Neural progenitor cell (in vitro differentiated cells): ENCODE measurements around the gene BRD1. TPM values are rescaled to one million over a fixed set of nuclear protein-coding genes. Genes with fewer than 3 reads are reported as not detected.

Source experiments
- DNase-seq: peaks from one replicate; pipeline ENCODE4 v3.0.0-alpha.2; 2016; ENCODE audit warnings: low spot score
- H2AFZ ChIP-seq: fragments of 200-600 bp; sonication (generic); replicated peaks from 2 replicates; pipeline ENCODE4 v1.6.1; 2016; ENCODE audit warnings: antibody characterized with exemption
- H3F3A ChIP-seq: fragments of 200-600 bp; sonication (generic); 2 replicates; pipeline ENCODE4 v1.6.1; 2016; ENCODE audit warnings: antibody characterized with exemption, low read depth
- H3K27ac ChIP-seq: fragments of 200-600 bp; sonication (generic); 2 replicates; pipeline ENCODE4 v1.5.1; 2016; ENCODE audit warnings: mild to moderate bottlenecking
- H3K27me3 ChIP-seq: fragments of 200-600 bp; sonication (generic); 2 replicates; pipeline ENCODE4 v1.6.1; 2016; ENCODE audit warnings: mild to moderate bottlenecking, moderate library complexity
- H3K36me3 ChIP-seq: fragments of 200-600 bp; sonication (generic); 2 replicates; pipeline ENCODE4 v1.5.1; 2016
- H3K4me1 ChIP-seq: fragments of 200-600 bp; sonication (generic); 2 replicates; pipeline ENCODE4 v1.6.1; 2016; ENCODE audit warnings: mixed run types
- H3K4me2 ChIP-seq: fragments of 200-600 bp; sonication (generic); 2 replicates; pipeline ENCODE4 v1.6.1; 2016
- H3K4me3 ChIP-seq: fragments of 200-600 bp; sonication (generic); 2 replicates; pipeline ENCODE4 v1.5.1; 2016
- H3K79me2 ChIP-seq: fragments of 200-600 bp; sonication (generic); 2 replicates; pipeline ENCODE4 v1.6.1; 2016; ENCODE audit warnings: low read depth
- H3K9ac ChIP-seq: fragments of 200-600 bp; sonication (generic); 2 replicates; pipeline ENCODE4 v1.6.1; 2016
- H3K9me3 ChIP-seq: fragments of 200-600 bp; sonication (generic); 2 replicates; pipeline ENCODE4 v1.5.1; 2016; ENCODE audit warnings: low read depth
- H4K20me1 ChIP-seq: fragments of 200-600 bp; sonication (generic); 2 replicates; pipeline ENCODE4 v1.6.1; 2016; ENCODE audit warnings: low read depth
- H3K27ac Mint-ChIP-seq: 3 replicates; pipeline ENCODE4 v1.8.0; 2021; ENCODE audit warnings: mixed read lengths
- H3K27me3 Mint-ChIP-seq: 2 replicates; pipeline ENCODE4 v1.8.0; 2022; ENCODE audit warnings: low read depth, mild to moderate bottlenecking, inconsistent platforms, moderate library complexity, mixed read lengths; ENCODE audit not compliant: insufficient read depth
- H3K36me3 Mint-ChIP-seq: 3 replicates; pipeline ENCODE4 v1.8.0; 2021; ENCODE audit warnings: mixed read lengths
- H3K4me1 Mint-ChIP-seq: 3 replicates; pipeline ENCODE4 v1.8.0; 2021; ENCODE audit warnings: mixed read lengths
- H3K4me3 Mint-ChIP-seq: 3 replicates; pipeline ENCODE4 v1.8.0; 2021; ENCODE audit warnings: mild to moderate bottlenecking, moderate library complexity, mixed read lengths
- H3K9me3 Mint-ChIP-seq: 3 replicates; pipeline ENCODE4 v1.8.0; 2020; ENCODE audit warnings: mixed read lengths
- CTCF ChIP-seq: fragments of 200-600 bp; sonication (generic); IDR thresholded peaks from 2 replicates; pipeline ENCODE4 v1.5.1; 2017; ENCODE audit warnings: antibody characterized with exemption, mild to moderate bottlenecking
- EZH2 ChIP-seq: fragments of 200-600 bp; sonication (generic); IDR thresholded peaks from 2 replicates; pipeline ENCODE4 v1.6.1; 2017; ENCODE audit warnings: antibody characterized with exemption, mild to moderate bottlenecking, moderate library complexity
- EZH2phosphoT487 ChIP-seq: fragments of 200-600 bp; sonication (generic); IDR thresholded peaks from 2 replicates; pipeline ENCODE4 v1.6.1; 2017; ENCODE audit warnings: antibody characterized with exemption
- total RNA-seq: library from RNA; depleted of rRNA; stranded (reverse); fragments of >200 nt; gene quantifications from 2 replicates; pipeline ENCODE4 v1.2.3, GENCODE V29; 2015; ENCODE audit warnings: low replicate concordance

BRD1 gene
- total RNA-seq, 1 donor from 2014 or later: 31.2 TPM

- Histone ChIP-seq H3K4me2 (no peak overlapping the region), H3K4me1 (no peaks in the 10 kb centered on the region), H3K27me3 (no peaks in the 10 kb centered on the region), H3F3A (no peaks in the 10 kb centered on the region), H3K36me3 (no peaks in the 10 kb centered on the region), H4K20me1 (peaks cover 98% of the 10 kb centered on the region), H2AFZ (no peak overlapping the region), H3K9me3 (no peaks in the 10 kb centered on the region), H3K9ac (no peak overlapping the region), H3K4me3 (no peak overlapping the region), H3K27ac (no peak overlapping the region), H3K79me2 (peaks cover 99% of the 10 kb centered on the region)
- TF ChIP-seq CTCF (no peak), EZH2phosphoT487 (no peak), EZH2 (no peak)
- H3K4me1 Mint-ChIP-seq: peaks cover 7% of the 10 kb centered on the region
- peaks cover 25% of the 10 kb centered on the region for H3K36me3 Mint-ChIP-seq
- no peak for DNase-seq
- H3K4me3 Mint-ChIP-seq: no peak overlapping the region
- no peak overlapping the region for H3K27ac Mint-ChIP-seq
- H3K9me3 Mint-ChIP-seq: no peaks in the 10 kb centered on the region
- H3K27me3 Mint-ChIP-seq: peaks cover 2% of the 10 kb centered on the region
Measured at GRCh38 chr22:49787861-49788260, 39.8 kb downstream of the BRD1 start.

DNA sequence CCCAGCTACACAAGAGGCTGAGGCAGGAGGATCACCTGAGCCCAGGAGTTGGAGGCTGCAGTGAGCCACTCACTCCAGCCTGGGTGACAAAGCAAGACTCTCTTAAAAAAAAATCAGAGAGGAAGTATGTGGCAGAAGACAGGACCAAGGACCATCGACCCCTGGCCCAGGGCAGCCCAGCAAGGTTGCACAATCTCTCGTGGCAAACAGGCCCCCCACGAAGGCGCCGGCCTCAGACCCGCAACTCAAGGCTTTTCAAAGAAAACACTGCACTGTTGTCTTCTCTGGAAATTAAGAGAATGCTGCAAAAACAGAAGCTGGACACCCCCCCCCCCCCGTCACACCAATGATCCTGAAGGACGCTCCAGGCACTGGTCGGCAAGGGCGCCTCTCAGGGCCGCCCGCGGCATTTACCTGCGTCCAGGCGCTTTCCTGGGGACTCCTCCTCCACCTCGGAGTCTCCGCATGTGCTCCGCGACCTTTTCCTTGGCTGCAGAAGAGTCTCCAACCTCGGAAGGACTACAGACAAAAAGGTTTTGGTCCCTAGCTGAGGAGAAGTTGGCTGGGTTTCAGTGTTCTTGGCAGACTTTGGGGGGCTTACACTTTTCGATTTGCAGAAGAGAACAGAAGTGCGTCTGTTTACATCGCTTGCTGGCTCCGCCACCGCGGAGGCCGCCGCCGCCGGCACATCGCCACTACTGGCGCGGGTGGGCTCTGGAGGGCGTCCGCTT, 40.5 kb downstream of the BRD1 start:
- Histone ChIP-seq H3K36me3 (no peaks in the 10 kb centered on the region), H3K4me1 (no peaks in the 10 kb centered on the region), H2AFZ (no peak overlapping the region), H3F3A (no peaks in the 10 kb centered on the region), H3K27me3 (no peaks in the 10 kb centered on the region), H3K9me3 (no peaks in the 10 kb centered on the region), H3K79me2 (peaks cover 97% of the 10 kb centered on the region), H4K20me1 (peaks cover 92% of the 10 kb centered on the region), H3K27ac (no peak overlapping the region), H3K4me2 (no peak overlapping the region), H3K4me3 (no peak overlapping the region), H3K9ac (no peak overlapping the region)
- peaks cover 7% of the 10 kb centered on the region for H3K4me1 Mint-ChIP-seq
- H3K36me3 Mint-ChIP-seq: peaks cover 25% of the 10 kb centered on the region
- no peak overlapping the region for H3K4me3 Mint-ChIP-seq
- no peak overlapping the region for H3K27ac Mint-ChIP-seq
- no peaks in the 10 kb centered on the region for H3K9me3 Mint-ChIP-seq
- H3K27me3 Mint-ChIP-seq: peaks cover 2% of the 10 kb centered on the region
- DNase-seq: no peak
- TF ChIP-seq EZH2 (no peak), EZH2phosphoT487 (no peak), CTCF (no peak)

DNA sequence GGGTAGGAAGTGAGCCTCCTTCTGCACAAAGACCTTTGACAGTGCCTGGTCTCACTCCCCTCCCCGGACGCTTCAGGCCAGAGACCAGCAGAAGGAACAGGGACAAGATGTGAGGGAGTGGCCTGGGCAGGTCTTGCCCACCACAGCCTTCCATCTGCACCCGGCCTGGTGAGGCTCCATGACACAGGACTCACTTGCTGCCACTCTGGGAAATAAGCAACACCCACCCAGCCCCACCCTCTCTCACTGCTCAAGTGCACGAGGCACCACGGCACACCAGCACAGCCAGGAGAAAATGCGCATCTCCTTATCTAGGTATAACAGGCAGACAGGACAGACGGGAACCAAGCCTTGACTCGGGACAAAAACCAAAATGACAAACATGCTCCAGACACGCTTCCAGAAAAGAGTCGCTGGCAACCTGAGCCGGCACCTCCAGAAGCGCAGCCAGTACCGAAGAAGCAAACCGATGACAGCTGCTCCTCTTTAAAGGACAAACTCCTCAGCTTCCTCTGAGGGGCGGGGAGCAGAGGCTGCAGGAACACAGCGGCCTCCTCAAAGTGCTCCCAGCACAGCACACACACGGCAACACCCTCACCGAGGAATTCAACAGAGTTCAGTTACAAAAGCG, 41.7 kb downstream of the BRD1 start:
- DNase-seq: no peak
- peaks cover 19% of the 10 kb centered on the region for H3K36me3 Mint-ChIP-seq

More for the DNA sequence above, 41.7 kb downstream of the BRD1 start:
- no peaks in the 10 kb centered on the region for H3K4me1 ChIP-seq
- no peaks in the 10 kb centered on the region for H3F3A ChIP-seq
- H3K27me3 ChIP-seq: no peaks in the 10 kb centered on the region
- no peak overlapping the region for H2AFZ ChIP-seq
- H4K20me1 ChIP-seq: peaks cover 92% of the 10 kb centered on the region
- Mint-ChIP-seq H3K27me3 (no peaks in the 10 kb centered on the region), H3K9me3 (no peaks in the 10 kb centered on the region), H3K4me1 (peaks cover 7% of the 10 kb centered on the region), H3K4me3 (no peak overlapping the region), H3K27ac (no peak overlapping the region)
- no peak overlapping the region for H3K4me3 ChIP-seq
- no peak overlapping the region for H3K4me2 ChIP-seq
- no peak overlapping the region for H3K27ac ChIP-seq
- H3K36me3 ChIP-seq: no peaks in the 10 kb centered on the region
- no peak overlapping the region for H3K9ac ChIP-seq
- no peaks in the 10 kb centered on the region for H3K9me3 ChIP-seq
- H3K79me2 ChIP-seq: peaks cover 97% of the 10 kb centered on the region
- TF ChIP-seq EZH2phosphoT487: no peak
- TF ChIP-seq EZH2: no peak
- TF ChIP-seq CTCF: no peak
